Aorta (tissue), 5 donors: Measurements from ENCODE around the gene RAB8A. TPM values are rescaled to one million over a fixed set of nuclear protein-coding genes. Genes with fewer than 3 reads are reported as not detected.
"Not testable (repeated sequence)": the region's sequence is repeated elsewhere in the genome, so short reads cannot be mapped to it uniquely, and the experiment has no call there.

Experiments
- ATAC-seq: fragments of 200-7000 bp; cut with Tn5 transposase; one replicate; pipeline ENCODE4 v1.9.1; 2022; ENCODE audit warnings: moderate library complexity; ENCODE audit not compliant: low FRiP score
- DNase-seq, 2 donors: peaks; one replicate each; pipeline ENCODE4 v3.0.0-alpha.2; 2020
- H3K27ac ChIP-seq, 2 donors: one replicate each; pipeline ENCODE4 v1.5.1; 2013; ENCODE audit warnings: low read length in 2 of 2, mild to moderate bottlenecking in 2 of 2, moderate library complexity in 2 of 2, control low read depth in 1 of 2, inconsistent platforms in 1 of 2, low read depth in 1 of 2
- H3K27me3 ChIP-seq, 2 donors: one replicate each; pipeline ENCODE4 v1.6.1; 2013; ENCODE audit warnings: control low read depth in 1 of 2, low read length in 1 of 2, mild to moderate bottlenecking in 1 of 2, moderate library complexity in 1 of 2; ENCODE audit not compliant: insufficient read depth in 2 of 2, control insufficient read depth in 1 of 2
- H3K36me3 ChIP-seq, 2 donors: one replicate each; pipeline ENCODE4 v1.6.1; 2013; ENCODE audit warnings: control low read depth in 1 of 2, low read length in 1 of 2, mild to moderate bottlenecking in 1 of 2; ENCODE audit not compliant: insufficient read depth in 2 of 2, control insufficient read depth in 1 of 2
- H3K4me1 ChIP-seq, 2 donors: one replicate each; pipeline ENCODE4 v1.6.1; 2013; ENCODE audit warnings: low read length in 2 of 2, control low read depth in 1 of 2, mild to moderate bottlenecking in 1 of 2, moderate library complexity in 1 of 2; ENCODE audit not compliant: insufficient read depth in 2 of 2, control insufficient read depth in 1 of 2
- H3K4me3 ChIP-seq, 2 donors: one replicate each; pipeline ENCODE4 v1.5.1; 2013; ENCODE audit warnings: low read length in 2 of 2, control low read depth in 1 of 2, mild to moderate bottlenecking in 1 of 2
- H3K9me3 ChIP-seq: one replicate; pipeline ENCODE4 v1.6.1; 2013; ENCODE audit warnings: mild to moderate bottlenecking, low read length; ENCODE audit not compliant: control insufficient read depth
- WGBS, 2 donors: extraction: QIAGEN DNeasy Blood & Tissue Kit; methylation state at CpG; one replicate each; pipeline ENCODE4 v1.1.7; 2013; 5-methylcytosine and 5-hydroxymethylcytosine counted together
- intact Hi-C, 2 donors: fragments of 100-400 bp; cut with DNase I; formaldehyde crosslinking; loops; one replicate each; pipeline versions ENCODE4 v1.14.2 to v1.15.0; 2022
- polyA plus RNA-seq, 2 donors: library from polyadenylated mRNA; stranded (reverse); fragments of 200-250 nt; gene quantifications; one replicate each; pipeline ENCODE4 v1.2.3, GENCODE V29; 2013
- total RNA-seq, 2 donors: library from RNA; stranded (reverse); fragmentation: NEBNext Ultra II Directional; extraction: Animal tissue kit (Norgen Biotek cat#: 25700); gene quantifications; one replicate each; pipeline ENCODE4 v1.2.1, GENCODE V29; 2021
- donor health status: healthy with polysubstance abuse.
- donor health status: Bipolar disorder and iron deficiency.
- donor health status: DM: no; HTN: no; CAD: no.
- donor health status: DM: no; HTN: no; CAD: no.
- donor health status: DM: yes; HTN: yes; CAD: no.

The RAB8A gene
- total and polyA plus RNA-seq, 4 donors: 17.6 to 56.7 (median 40.8) TPM

GRCh38 chr19:16098416-16098768, 13.3 kb upstream of the RAB8A start:
- H3K27ac ChIP-seq: no peak overlapping the region
- intact Hi-C loops: no loop called here
- no peaks in the 10 kb centered on the region for H3K27me3 ChIP-seq
- peaks cover 0 to 2% of the 10 kb centered on the region in 2 donors for H3K4me1 ChIP-seq
- ATAC-seq: no peak
- DNase-seq: no peak
- H3K9me3 ChIP-seq: no peaks in the 10 kb centered on the region
- peaks cover 10 to 11% of the 10 kb centered on the region in 2 donors for H3K36me3 ChIP-seq
- H3K4me3 ChIP-seq: no peak overlapping the region
- 76% methylated on average over 6 of the region's 6 CpGs for WGBS, 2 donors

GRCh38 chr19:16098821-16099220, 12.9 kb upstream of the RAB8A start:
- H3K27ac ChIP-seq: no peak overlapping the region
- H3K4me1 ChIP-seq: no peaks in the 10 kb centered on the region
- H3K9me3 ChIP-seq: no peaks in the 10 kb centered on the region
- intact Hi-C loops: no loop called here
- H3K36me3 ChIP-seq: peaks cover 8 to 11% of the 10 kb centered on the region in 2 donors
- ATAC-seq (no peak), DNase-seq (no peak)
- H3K4me3 ChIP-seq: no peak overlapping the region
- no peaks in the 10 kb centered on the region for H3K27me3 ChIP-seq
- WGBS, 2 donors: 89 to 91% methylated on average over 6 of the region's 6 CpGs

GRCh38 chr19:16099314-16099965, 12.2 kb upstream of the RAB8A start:
- intact Hi-C loops, DNase-seq, H3K36me3 ChIP-seq, ATAC-seq, H3K27me3 ChIP-seq, H3K27ac ChIP-seq, H3K9me3 ChIP-seq, H3K4me1 ChIP-seq, H3K4me3 ChIP-seq: not testable (repeated sequence)
- WGBS, 2 donors: 80 to 82% methylated on average over 8 of the region's 8 CpGs

- H3K27me3 ChIP-seq: no peaks in the 10 kb centered on the region
- no peak for ATAC-seq
- H3K27ac ChIP-seq: no peak overlapping the region
- no peaks in the 10 kb centered on the region for H3K4me1 ChIP-seq
- no peak for DNase-seq
- no peaks in the 10 kb centered on the region for H3K9me3 ChIP-seq
- H3K4me3 ChIP-seq: no peak overlapping the region
- WGBS, 2 donors: 92 to 95% methylated on average over 4 of the region's 4 CpGs
- intact Hi-C loops: no loop called here
- H3K36me3 ChIP-seq: peaks cover 6 to 9% of the 10 kb centered on the region in 2 donors
Observed at GRCh38 chr19:16100524-16100923, 11.2 kb upstream of the RAB8A start.

- Histone ChIP-seq H3K4me1 (no peaks in the 10 kb centered on the region), H3K36me3 (peaks cover 1 to 9% of the 10 kb centered on the region in 2 donors), H3K9me3 (no peaks in the 10 kb centered on the region), H3K27me3 (no peaks in the 10 kb centered on the region), H3K4me3 (no peak overlapping the region), H3K27ac (peak overlapping the region in 1 of 2 donors; percentile 10)
- intact Hi-C loops: no loop called here
- ATAC-seq (no peak), DNase-seq (no peak)
- 76% methylated on average over 6 of the region's 6 CpGs for WGBS, 2 donors
Observed at GRCh38 chr19:16104722-16105121, 7.0 kb upstream of the RAB8A start.

GRCh38 chr19:16106121-16106520, 5.6 kb upstream of the RAB8A start:
- intact Hi-C loops: no loop called here
- peak overlapping the region in 1 of 2 donors; percentile 34 for H3K27ac ChIP-seq

GRCh38 chr19:16111909-16112752, 442 bp downstream of the RAB8A start:
- WGBS, 2 donors: 1% methylated on average over 35 to 37 of the region's 37 CpGs
- H3K27ac ChIP-seq: peak overlapping the region in 1 of 2 donors; percentile 35
- H3K27me3 ChIP-seq: no peaks in the 10 kb centered on the region
- peak overlapping the region; percentile 48 to 94 for H3K4me3 ChIP-seq
- DNase-seq (no peak), ATAC-seq (no peak)
- no peaks in the 10 kb centered on the region for H3K36me3 ChIP-seq
- intact Hi-C loops: loop anchor here (1.0 to 10.0 kb wide), 6 partner anchors 45 to 175 kb away; partner anchors contain the start of gene FAM32A (in 1 of the 2)
- no peaks in the 10 kb centered on the region for H3K9me3 ChIP-seq
- H3K4me1 ChIP-seq: peaks cover 0 to 1% of the 10 kb centered on the region in 2 donors

More at GRCh38 chr19:16106121-16106520, 5.6 kb upstream of the RAB8A start:
- 9 to 11% methylated on average over 3 of the region's 3 CpGs for WGBS, 2 donors
- Histone ChIP-seq H3K4me3 (no peak overlapping the region), H3K27me3 (no peaks in the 10 kb centered on the region), H3K36me3 (peaks cover 1 to 4% of the 10 kb centered on the region in 2 donors), H3K4me1 (no peaks in the 10 kb centered on the region), H3K9me3 (no peaks in the 10 kb centered on the region)
- DNase-seq (no peak), ATAC-seq (no peak)

- Histone ChIP-seq H3K36me3 (no peaks in the 10 kb centered on the region), H3K27me3 (no peaks in the 10 kb centered on the region), H3K9me3 (no peaks in the 10 kb centered on the region), H3K27ac (no peak overlapping the region), H3K4me3 (no peak overlapping the region), H3K4me1 (peaks cover 0 to 1% of the 10 kb centered on the region in 2 donors)
- DNase-seq (no peak), ATAC-seq (no peak)
- intact Hi-C loops: loop anchor here (5.0 to 10.0 kb wide), 5 partner anchors 45 to 175 kb away; partner anchors contain the start of gene FAM32A (in 1 of the 2)
- WGBS, 2 donors: 27 to 36% methylated on average over 2 of the region's 2 CpGs
Observed at GRCh38 chr19:16112778-16113177, 1.1 kb downstream of the RAB8A start.
